Adrenal gland (tissue), 5 donors: ENCODE measurements around the gene GAPVD1.

Experiments used
- CTCF ChIP-seq, 6 experiments: fragments of 450-650 bp in 4 of 6; fragments of 200-600 bp in 2 of 6; sonication (generic) in 1 of 6; IDR thresholded peaks; 1 replicate in 5 of 6; 2 replicates in 1 of 6; pipeline versions ENCODE4 v1.5.1 to v1.8.0; 2016 to 2021; ENCODE audit warnings: antibody characterized with exemption in 6 of 6, mild to moderate bottlenecking in 2 of 6, moderate library complexity in 1 of 6
- POLR2A ChIP-seq, 2 donors: fragments of 450-650 bp; IDR thresholded peaks; one replicate each; pipeline ENCODE4 v1.6.1; 2017; ENCODE audit warnings: antibody characterized with exemption in 2 of 2, mild to moderate bottlenecking in 2 of 2, moderate library complexity in 1 of 2
- donor health status: DM: no; HTN: no; CAD: no.

GRCh38 chr9:125416517-125416916 lies 154.9 kb downstream of the GAPVD1 start:
- no peak for TF ChIP-seq CTCF (IDR thresholded peaks at IDR 0.05)
- TF ChIP-seq POLR2A (IDR thresholded peaks at IDR 0.05), result no peak
